ENCODE data around the gene ARAP2.

- no peak for TF ChIP-seq CTCF (IDR thresholded peaks at IDR 0.05)
- no peak for TF ChIP-seq POLR2A (IDR thresholded peaks at IDR 0.05)
- TF ChIP-seq POLR2AphosphoS5 (IDR thresholded peaks at IDR 0.05; ENCODE audit: insufficient read depth in 1 of 2, low read depth in 1 of 2) = no peak
Observed at GRCh38 chr4:36173905-36174304, 70.4 kb downstream of the ARAP2 start.
